ENCODE data around the gene TDRD5. TPM values are rescaled to one million over a fixed set of nuclear protein-coding genes. Genes with fewer than 3 reads are reported as not detected.

Gene TDRD5
- total RNA-seq, 6 experiments from 2014 or later = not detected

GRCh38 chr1:179630719-179631118 lies 39.1 kb downstream of the TDRD5 start:
- Histone ChIP-seq H3K4me3 (no peak overlapping the region), H3K36me3 (no peaks in the 10 kb centered on the region), H3K9me3 (no peaks in the 10 kb centered on the region), H3K4me1 (no peaks in the 10 kb centered on the region), H3K27ac (no peak overlapping the region), H3K27me3 (no peaks in the 10 kb centered on the region)
- WGBS (ENCODE audit: insufficient coverage, low coverage, low lambda C conversion rate, missing lambda C conversion rate) = 64% methylated on average over 2 of the region's 2 CpGs
- TF ChIP-seq, protein P1, sequence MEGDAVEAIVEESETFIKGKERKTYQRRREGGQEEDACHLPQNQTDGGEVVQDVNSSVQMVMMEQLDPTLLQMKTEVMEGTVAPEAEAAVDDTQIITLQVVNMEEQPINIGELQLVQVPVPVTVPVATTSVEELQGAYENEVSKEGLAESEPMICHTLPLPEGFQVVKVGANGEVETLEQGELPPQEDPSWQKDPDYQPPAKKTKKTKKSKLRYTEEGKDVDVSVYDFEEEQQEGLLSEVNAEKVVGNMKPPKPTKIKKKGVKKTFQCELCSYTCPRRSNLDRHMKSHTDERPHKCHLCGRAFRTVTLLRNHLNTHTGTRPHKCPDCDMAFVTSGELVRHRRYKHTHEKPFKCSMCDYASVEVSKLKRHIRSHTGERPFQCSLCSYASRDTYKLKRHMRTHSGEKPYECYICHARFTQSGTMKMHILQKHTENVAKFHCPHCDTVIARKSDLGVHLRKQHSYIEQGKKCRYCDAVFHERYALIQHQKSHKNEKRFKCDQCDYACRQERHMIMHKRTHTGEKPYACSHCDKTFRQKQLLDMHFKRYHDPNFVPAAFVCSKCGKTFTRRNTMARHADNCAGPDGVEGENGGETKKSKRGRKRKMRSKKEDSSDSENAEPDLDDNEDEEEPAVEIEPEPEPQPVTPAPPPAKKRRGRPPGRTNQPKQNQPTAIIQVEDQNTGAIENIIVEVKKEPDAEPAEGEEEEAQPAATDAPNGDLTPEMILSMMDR (IDR thresholded peaks at IDR 0.05) = no peak
- TF ChIP-seq POLR2A (IDR thresholded peaks at IDR 0.05) = no peak
- DNase-seq (no peak), ATAC-seq (no peak)
- intact Hi-C loops (cut with DNase I) = no loop called here

DNA sequence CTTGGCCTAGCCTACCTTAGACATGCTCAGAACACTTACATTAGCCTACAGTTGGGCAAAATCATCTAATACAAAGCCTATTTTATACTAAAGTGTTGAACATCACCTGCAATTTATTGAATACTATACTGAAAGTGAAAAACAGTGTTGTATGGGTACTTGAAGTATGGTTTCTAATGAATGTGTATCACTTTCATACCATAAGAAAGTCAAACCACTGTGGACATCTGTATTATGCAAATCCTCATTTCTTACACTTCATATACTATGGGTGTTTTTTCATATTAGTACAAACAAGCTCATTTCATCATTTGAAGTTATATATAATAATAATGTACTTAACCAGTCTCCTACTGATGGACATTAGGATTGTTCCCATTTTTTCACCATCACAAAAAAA lies 41.2 kb downstream of the TDRD5 start:
- Histone ChIP-seq H3K9me3 (no peaks in the 10 kb centered on the region), H3K27me3 (no peaks in the 10 kb centered on the region), H3K4me1 (no peaks in the 10 kb centered on the region), H3K27ac (no peak overlapping the region), H3K36me3 (no peaks in the 10 kb centered on the region), H3K4me3 (no peak overlapping the region)
- no peak for ATAC-seq
- intact Hi-C loops (cut with DNase I) = no loop called here
- TF ChIP-seq, protein P1 (IDR thresholded peaks at IDR 0.05) = no peak
- no peak for TF ChIP-seq POLR2A (IDR thresholded peaks at IDR 0.05)
- no peak for DNase-seq

DNA sequence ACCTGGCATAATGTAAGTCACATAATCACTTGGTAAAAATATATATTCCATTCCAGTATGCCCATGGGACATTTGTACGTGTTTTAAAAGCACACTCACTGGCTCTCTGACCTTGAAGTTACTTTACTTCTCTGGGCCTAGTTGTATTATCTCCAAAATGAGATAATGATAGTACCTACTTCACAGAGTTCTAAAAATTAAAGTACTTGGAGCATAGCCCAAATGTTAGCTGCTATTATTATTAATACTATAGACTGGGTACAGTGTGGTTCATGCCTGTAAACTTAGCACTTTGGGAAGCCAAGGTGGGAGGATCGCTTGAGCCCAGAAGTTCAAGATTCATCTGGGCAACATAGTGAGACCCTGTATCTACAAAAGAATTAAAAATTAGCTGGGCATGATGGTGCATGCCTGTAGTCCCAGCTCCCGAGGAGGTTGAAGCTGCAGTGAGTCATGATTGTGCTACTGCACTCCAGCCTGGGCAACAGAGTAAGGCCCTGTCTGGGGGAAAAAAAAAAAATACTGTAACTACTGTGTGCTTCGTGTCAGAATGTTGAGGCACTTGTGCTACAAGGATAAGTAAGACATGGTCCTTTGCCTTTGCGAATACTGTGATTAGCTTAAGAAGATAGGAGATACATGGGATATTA lies 45.7 kb downstream of the TDRD5 start:
- Histone ChIP-seq H3K4me1 (no peaks in the 10 kb centered on the region), H3K36me3 (no peaks in the 10 kb centered on the region), H3K27me3 (no peaks in the 10 kb centered on the region), H3K27ac (no peak overlapping the region), H3K9me3 (no peaks in the 10 kb centered on the region), H3K4me3 (no peak overlapping the region)
- ATAC-seq = no peak
- no peak for DNase-seq
- TF ChIP-seq, protein P1 (IDR thresholded peaks at IDR 0.05) = no peak
- TF ChIP-seq POLR2A (IDR thresholded peaks at IDR 0.05) = no peak
- 54% methylated on average over 5 of the region's 5 CpGs for WGBS (ENCODE audit: insufficient coverage, low coverage, low lambda C conversion rate, missing lambda C conversion rate)
- intact Hi-C loops (cut with DNase I) = no loop called here

DNA sequence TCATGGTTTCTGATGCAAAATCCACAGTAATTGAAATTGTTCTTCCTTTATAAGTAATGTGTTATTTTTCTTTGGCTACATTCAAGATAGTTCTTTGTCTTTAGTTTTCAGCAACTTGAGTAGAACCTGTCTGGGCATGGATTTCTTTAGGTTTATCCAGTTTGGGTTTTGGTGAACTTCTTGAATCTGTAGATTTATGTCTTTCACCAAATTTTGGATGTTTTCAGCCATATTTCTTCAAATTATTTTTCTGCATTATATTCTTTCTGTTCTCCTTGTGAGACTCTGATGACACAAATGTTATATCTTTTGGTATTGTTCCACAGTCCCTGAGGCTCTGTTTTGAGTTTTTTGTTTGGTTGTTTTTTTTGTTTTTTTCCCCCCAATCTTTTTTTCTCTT lies 69.4 kb downstream of the TDRD5 start:
- ATAC-seq (no peak), DNase-seq (no peak)
- H3K4me3 ChIP-seq = no peak overlapping the region
- H3K27me3 ChIP-seq = no peaks in the 10 kb centered on the region
- no peak for TF ChIP-seq POLR2A (IDR thresholded peaks at IDR 0.05)
- TF ChIP-seq, protein P1 (IDR thresholded peaks at IDR 0.05) = no peak
- intact Hi-C loops (cut with DNase I) = no loop called here
- H3K4me1 ChIP-seq = no peaks in the 10 kb centered on the region
- H3K36me3 ChIP-seq = no peaks in the 10 kb centered on the region
- no peak overlapping the region for H3K27ac ChIP-seq
- no peaks in the 10 kb centered on the region for H3K9me3 ChIP-seq

- ATAC-seq (no peak), DNase-seq (no peak)
- intact Hi-C loops (cut with DNase I) = no loop called here
- no peak overlapping the region for H3K27ac ChIP-seq
- no peak for TF ChIP-seq POLR2A (IDR thresholded peaks at IDR 0.05)
- TF ChIP-seq, protein P1 (IDR thresholded peaks at IDR 0.05) = no peak
- 50% methylated on average over 3 of the region's 3 CpGs for WGBS (ENCODE audit: insufficient coverage, low coverage, low lambda C conversion rate, missing lambda C conversion rate)
- H3K36me3 ChIP-seq = no peaks in the 10 kb centered on the region
- no peaks in the 10 kb centered on the region for H3K4me1 ChIP-seq
- H3K9me3 ChIP-seq = no peaks in the 10 kb centered on the region
- no peaks in the 10 kb centered on the region for H3K27me3 ChIP-seq
- no peak overlapping the region for H3K4me3 ChIP-seq
These were observed 72.2 kb downstream of the TDRD5 start for GRCh38 chr1:179663810-179664209.
